HepG2 (cell line): ENCODE results near the gene GSTT2. TPM values are rescaled to one million over a fixed set of nuclear protein-coding genes. Genes with fewer than 3 reads are reported as not detected.

ENCODE experiments used
- ARHGAP35 ChIP-seq: sonication (generic); formaldehyde crosslinking; IDR thresholded peaks from 2 replicates; pipeline ENCODE4 v1.9.0; 2022; ENCODE audit warnings: mild to moderate bottlenecking, inconsistent platforms, moderate library complexity, missing genetic modification reagents, borderline replicate concordance
- ATRX ChIP-seq: sonication (generic); formaldehyde crosslinking; IDR thresholded peaks from 2 replicates; pipeline ENCODE4 v1.4.0; 2020; ENCODE audit warnings: missing genetic modification reagents, borderline replicate concordance
- CEBPB ChIP-seq: IDR thresholded peaks from 2 replicates; pipeline ENCODE4 v1.6.1; 2011; ENCODE audit warnings: low read depth, low read length, improper control_type of control experiment, borderline replicate concordance
- ERF ChIP-seq: IDR thresholded peaks from 2 replicates; pipeline ENCODE4 v1.6.1; 2018; ENCODE audit warnings: missing biosample characterization, missing genetic modification reagents
- FOXP1 ChIP-seq, 2 experiments: fragments of 450-650 bp in 1 of 2; IDR thresholded peaks; 2 replicates each; pipeline ENCODE4 v1.6.1; 2017 to 2018; ENCODE audit warnings: antibody characterized with exemption in 1 of 2
- HCFC1 ChIP-seq: fragments of 150-350 bp; IDR thresholded peaks from 2 replicates; pipeline ENCODE4 v1.6.1; 2014; ENCODE audit warnings: low read depth, low read length
- HOXA5 ChIP-seq: sonication (generic); formaldehyde crosslinking; IDR thresholded peaks from 2 replicates; pipeline ENCODE4 v1.4.0; 2020; ENCODE audit warnings: missing genetic modification reagents
- MED8 ChIP-seq: sonication (generic); formaldehyde crosslinking; IDR thresholded peaks from 2 replicates; pipeline ENCODE4 v1.8.1; 2023; ENCODE audit warnings: mild to moderate bottlenecking, missing genetic modification reagents; ENCODE audit not compliant: insufficient replicate concordance
- NFE2 ChIP-seq: sonication (generic); formaldehyde crosslinking; IDR thresholded peaks from 2 replicates; pipeline ENCODE4 v1.4.0; 2020; ENCODE audit warnings: missing genetic modification reagents
- PHF21A ChIP-seq: sonication (generic); formaldehyde crosslinking; IDR thresholded peaks from 2 replicates; pipeline ENCODE4 v1.5.0; 2020; ENCODE audit warnings: mild to moderate bottlenecking, missing genetic modification reagents
- PITX1 ChIP-seq: sonication (generic); formaldehyde crosslinking; IDR thresholded peaks from 2 replicates; pipeline ENCODE4 v1.5.1; 2020; ENCODE audit warnings: mild to moderate bottlenecking, missing genetic modification reagents
- TCF7 ChIP-seq: sonication (generic); IDR thresholded peaks from 2 replicates; pipeline ENCODE4 v1.6.1; 2016; ENCODE audit warnings: antibody characterized with exemption, low read depth
- WIZ ChIP-seq: sonication (generic); formaldehyde crosslinking; IDR thresholded peaks from 2 replicates; pipeline ENCODE4 v1.5.1; 2020; ENCODE audit warnings: mild to moderate bottlenecking, missing genetic modification reagents
- ZFP82 ChIP-seq: sonication (generic); formaldehyde crosslinking; IDR thresholded peaks from 2 replicates; pipeline ENCODE4 v1.5.1; 2020; ENCODE audit warnings: mild to moderate bottlenecking, missing genetic modification reagents, borderline replicate concordance
- ZMYM3 ChIP-seq: sonication (generic); formaldehyde crosslinking; IDR thresholded peaks from 2 replicates; pipeline ENCODE4 v1.5.1; 2020; ENCODE audit warnings: mild to moderate bottlenecking, missing genetic modification reagents
- ZNF501 ChIP-seq: sonication (generic); formaldehyde crosslinking; IDR thresholded peaks from 2 replicates; pipeline ENCODE4 v1.5.1; 2020; ENCODE audit warnings: mild to moderate bottlenecking, moderate library complexity, missing genetic modification reagents
- ZNF747 ChIP-seq: sonication (generic); formaldehyde crosslinking; IDR thresholded peaks from 2 replicates; pipeline ENCODE4 v1.8.1; 2023; ENCODE audit warnings: missing genetic modification reagents, mild to moderate bottlenecking, borderline replicate concordance
- ZNF776 ChIP-seq: sonication (generic); formaldehyde crosslinking; IDR thresholded peaks from 2 replicates; pipeline ENCODE4 v1.4.0; 2020; ENCODE audit warnings: mild to moderate bottlenecking, missing genetic modification reagents
- ZNF841 ChIP-seq: sonication (generic); formaldehyde crosslinking; IDR thresholded peaks from 2 replicates; pipeline ENCODE4 v1.8.1; 2023; ENCODE audit warnings: missing genetic modification reagents, borderline replicate concordance
- polyA plus RNA-seq, 8 experiments: library from polyadenylated mRNA; depleted of rRNA in 3 of 8; stranded (reverse) in 7 of 8; unstranded in 1 of 8; fragments of >200 nt; fragmentation: Illumina TruSeq in 4 of 8; extraction: Trizol in 4 of 8; gene quantifications; 2 replicates each; pipeline versions ENCODE4 v1.2.1 to v1.2.3, GENCODE V29; 2011 to 2016; ENCODE audit warnings: low read depth in 4 of 8, missing spikeins in 1 of 8, mixed read lengths in 1 of 8; ENCODE audit not compliant: insufficient read depth in 1 of 8
- total RNA-seq, 5 experiments: library from RNA; depleted of rRNA; stranded (reverse); fragments of >200 nt; fragmentation: Illumina TruSeq; extraction: Trizol; gene quantifications; 2 replicates each; pipeline ENCODE4 v1.2.3, GENCODE V29; 2016; ENCODE audit warnings: low read depth in 1 of 5
- TF ChIP-seq, protein P1 (sequence below): sonication (generic); formaldehyde crosslinking; IDR thresholded peaks from 2 replicates; pipeline ENCODE4 v1.5.1; 2020; ENCODE audit warnings: mild to moderate bottlenecking, missing genetic modification reagents, borderline replicate concordance
- TF ChIP-seq, protein P2 (sequence below): sonication (generic); formaldehyde crosslinking; IDR thresholded peaks from 2 replicates; pipeline ENCODE4 v1.4.0; 2020; ENCODE audit warnings: missing genetic modification reagents, borderline replicate concordance
- TF ChIP-seq, protein P3 (sequence below): sonication (generic); formaldehyde crosslinking; conservative IDR thresholded peaks from 2 replicates; pipeline ENCODE4 v1.5.0; 2020; ENCODE audit warnings: missing genetic modification reagents
- TF ChIP-seq, protein P4 (sequence below): sonication (generic); formaldehyde crosslinking; conservative IDR thresholded peaks from 2 replicates; pipeline ENCODE4 v1.8.0; 2022; ENCODE audit warnings: missing genetic modification reagents

The GSTT2 gene
- total and polyA plus RNA-seq, 2 of the 13 experiments (the other 11 are each of a cell fraction or from before 2014, with no cell fraction given): not detected

DNA sequence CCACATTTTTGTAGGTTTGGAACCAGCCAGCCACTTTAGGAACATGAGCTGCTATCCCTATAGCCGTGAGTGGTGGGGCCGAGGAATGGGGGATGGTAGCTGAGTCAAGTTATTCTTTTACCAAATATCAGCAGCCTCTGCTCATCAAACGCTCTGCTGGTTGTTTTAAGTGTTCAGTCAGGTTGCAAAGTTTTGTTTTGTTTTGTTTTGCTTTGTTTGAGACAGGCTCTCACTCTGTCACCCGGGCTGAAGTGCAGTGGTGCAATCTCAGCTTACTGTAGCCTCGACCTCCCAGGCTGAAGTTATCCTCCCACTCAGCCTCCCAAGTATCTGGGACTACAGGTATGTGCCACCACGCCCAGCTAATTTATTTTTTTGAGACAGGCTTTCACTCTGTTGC lies 45.5 kb downstream of the GSTT2 start (continued):
- TF ChIP-seq, protein P1, sequence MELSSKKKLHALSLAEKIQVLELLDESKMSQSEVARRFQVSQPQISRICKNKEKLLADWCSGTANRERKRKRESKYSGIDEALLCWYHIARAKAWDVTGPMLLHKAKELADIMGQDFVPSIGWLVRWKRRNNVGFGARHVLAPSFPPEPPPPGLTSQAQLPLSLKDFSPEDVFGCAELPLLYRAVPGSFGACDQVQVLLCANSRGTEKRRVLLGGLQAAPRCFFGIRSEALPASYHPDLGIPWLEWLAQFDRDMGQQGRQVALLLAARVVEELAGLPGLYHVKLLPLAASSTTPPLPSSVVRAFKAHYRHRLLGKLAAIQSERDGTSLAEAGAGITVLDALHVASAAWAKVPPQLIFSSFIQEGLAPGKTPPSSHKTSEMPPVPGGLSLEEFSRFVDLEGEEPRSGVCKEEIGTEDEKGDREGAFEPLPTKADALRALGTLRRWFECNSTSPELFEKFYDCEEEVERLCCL (CRISPR knock-in tag): no peak
- TF ChIP-seq, protein P2, sequence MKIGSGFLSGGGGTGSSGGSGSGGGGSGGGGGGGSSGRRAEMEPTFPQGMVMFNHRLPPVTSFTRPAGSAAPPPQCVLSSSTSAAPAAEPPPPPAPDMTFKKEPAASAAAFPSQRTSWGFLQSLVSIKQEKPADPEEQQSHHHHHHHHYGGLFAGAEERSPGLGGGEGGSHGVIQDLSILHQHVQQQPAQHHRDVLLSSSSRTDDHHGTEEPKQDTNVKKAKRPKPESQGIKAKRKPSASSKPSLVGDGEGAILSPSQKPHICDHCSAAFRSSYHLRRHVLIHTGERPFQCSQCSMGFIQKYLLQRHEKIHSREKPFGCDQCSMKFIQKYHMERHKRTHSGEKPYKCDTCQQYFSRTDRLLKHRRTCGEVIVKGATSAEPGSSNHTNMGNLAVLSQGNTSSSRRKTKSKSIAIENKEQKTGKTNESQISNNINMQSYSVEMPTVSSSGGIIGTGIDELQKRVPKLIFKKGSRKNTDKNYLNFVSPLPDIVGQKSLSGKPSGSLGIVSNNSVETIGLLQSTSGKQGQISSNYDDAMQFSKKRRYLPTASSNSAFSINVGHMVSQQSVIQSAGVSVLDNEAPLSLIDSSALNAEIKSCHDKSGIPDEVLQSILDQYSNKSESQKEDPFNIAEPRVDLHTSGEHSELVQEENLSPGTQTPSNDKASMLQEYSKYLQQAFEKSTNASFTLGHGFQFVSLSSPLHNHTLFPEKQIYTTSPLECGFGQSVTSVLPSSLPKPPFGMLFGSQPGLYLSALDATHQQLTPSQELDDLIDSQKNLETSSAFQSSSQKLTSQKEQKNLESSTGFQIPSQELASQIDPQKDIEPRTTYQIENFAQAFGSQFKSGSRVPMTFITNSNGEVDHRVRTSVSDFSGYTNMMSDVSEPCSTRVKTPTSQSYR (CRISPR knock-in tag): peak; percentile 72
- TF ChIP-seq ZNF776 (no peak), ATRX (CRISPR knock-in tag) (no peak), MED8 (CRISPR knock-in tag) (no peak), ZMYM3 (CRISPR knock-in tag) (peak; percentile 44; the same call in 1 of the 2 replicates), ZNF841 (no peak), ERF (CRISPR knock-in tag) (0 out of 2 replicates have a peak, but pooled peaks have one; percentile 24), HCFC1 (no peak), FOXP1 (IDR thresholded peaks at IDR 0.05) (no peak), FOXP1 (CRISPR knock-in tag; IDR thresholded peaks at IDR 0.05) (peak; percentile 45), ZFP82 (no peak), CEBPB (peak; percentile 17; the same call in 1 of the 2 replicates), HOXA5 (CRISPR knock-in tag) (no peak), NFE2 (CRISPR knock-in tag) (no peak), ZNF747 (CRISPR knock-in tag) (no peak), PHF21A (0 out of 2 replicates have a peak, but pooled peaks have one; percentile 25), PITX1 (CRISPR knock-in tag) (0 out of 2 replicates have a peak, but pooled peaks have one; percentile 17), TCF7 (0 out of 2 replicates have a peak, but pooled peaks have one; percentile 13), ARHGAP35 (CRISPR knock-in tag) (no peak), ZNF501 (peak; percentile 46; the same call in 1 of the 2 replicates), WIZ (CRISPR knock-in tag) (no peak)
- TF ChIP-seq, protein P3, sequence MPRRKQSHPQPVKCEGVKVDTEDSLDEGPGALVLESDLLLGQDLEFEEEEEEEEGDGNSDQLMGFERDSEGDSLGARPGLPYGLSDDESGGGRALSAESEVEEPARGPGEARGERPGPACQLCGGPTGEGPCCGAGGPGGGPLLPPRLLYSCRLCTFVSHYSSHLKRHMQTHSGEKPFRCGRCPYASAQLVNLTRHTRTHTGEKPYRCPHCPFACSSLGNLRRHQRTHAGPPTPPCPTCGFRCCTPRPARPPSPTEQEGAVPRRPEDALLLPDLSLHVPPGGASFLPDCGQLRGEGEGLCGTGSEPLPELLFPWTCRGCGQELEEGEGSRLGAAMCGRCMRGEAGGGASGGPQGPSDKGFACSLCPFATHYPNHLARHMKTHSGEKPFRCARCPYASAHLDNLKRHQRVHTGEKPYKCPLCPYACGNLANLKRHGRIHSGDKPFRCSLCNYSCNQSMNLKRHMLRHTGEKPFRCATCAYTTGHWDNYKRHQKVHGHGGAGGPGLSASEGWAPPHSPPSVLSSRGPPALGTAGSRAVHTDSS: no peak
- TF ChIP-seq, protein P4, sequence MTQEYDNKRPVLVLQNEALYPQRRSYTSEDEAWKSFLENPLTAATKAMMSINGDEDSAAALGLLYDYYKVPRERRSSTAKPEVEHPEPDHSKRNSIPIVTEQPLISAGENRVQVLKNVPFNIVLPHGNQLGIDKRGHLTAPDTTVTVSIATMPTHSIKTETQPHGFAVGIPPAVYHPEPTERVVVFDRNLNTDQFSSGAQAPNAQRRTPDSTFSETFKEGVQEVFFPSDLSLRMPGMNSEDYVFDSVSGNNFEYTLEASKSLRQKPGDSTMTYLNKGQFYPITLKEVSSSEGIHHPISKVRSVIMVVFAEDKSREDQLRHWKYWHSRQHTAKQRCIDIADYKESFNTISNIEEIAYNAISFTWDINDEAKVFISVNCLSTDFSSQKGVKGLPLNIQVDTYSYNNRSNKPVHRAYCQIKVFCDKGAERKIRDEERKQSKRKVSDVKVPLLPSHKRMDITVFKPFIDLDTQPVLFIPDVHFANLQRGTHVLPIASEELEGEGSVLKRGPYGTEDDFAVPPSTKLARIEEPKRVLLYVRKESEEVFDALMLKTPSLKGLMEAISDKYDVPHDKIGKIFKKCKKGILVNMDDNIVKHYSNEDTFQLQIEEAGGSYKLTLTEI (CRISPR knock-in tag): no peak
